ENCODE measurements around the gene WFIKKN1.

GRCh38 chr16:645852-646678, 15.3 kb downstream of the WFIKKN1 start:
- TF ChIP-seq EZH2 (IDR thresholded peaks at IDR 0.05; ENCODE audit: borderline replicate concordance) = no peak
- TF ChIP-seq, protein P1, sequence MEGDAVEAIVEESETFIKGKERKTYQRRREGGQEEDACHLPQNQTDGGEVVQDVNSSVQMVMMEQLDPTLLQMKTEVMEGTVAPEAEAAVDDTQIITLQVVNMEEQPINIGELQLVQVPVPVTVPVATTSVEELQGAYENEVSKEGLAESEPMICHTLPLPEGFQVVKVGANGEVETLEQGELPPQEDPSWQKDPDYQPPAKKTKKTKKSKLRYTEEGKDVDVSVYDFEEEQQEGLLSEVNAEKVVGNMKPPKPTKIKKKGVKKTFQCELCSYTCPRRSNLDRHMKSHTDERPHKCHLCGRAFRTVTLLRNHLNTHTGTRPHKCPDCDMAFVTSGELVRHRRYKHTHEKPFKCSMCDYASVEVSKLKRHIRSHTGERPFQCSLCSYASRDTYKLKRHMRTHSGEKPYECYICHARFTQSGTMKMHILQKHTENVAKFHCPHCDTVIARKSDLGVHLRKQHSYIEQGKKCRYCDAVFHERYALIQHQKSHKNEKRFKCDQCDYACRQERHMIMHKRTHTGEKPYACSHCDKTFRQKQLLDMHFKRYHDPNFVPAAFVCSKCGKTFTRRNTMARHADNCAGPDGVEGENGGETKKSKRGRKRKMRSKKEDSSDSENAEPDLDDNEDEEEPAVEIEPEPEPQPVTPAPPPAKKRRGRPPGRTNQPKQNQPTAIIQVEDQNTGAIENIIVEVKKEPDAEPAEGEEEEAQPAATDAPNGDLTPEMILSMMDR (IDR thresholded peaks at IDR 0.05; ENCODE audit: poor library complexity) = no peak
